HepG2 (cell line): Measurements from ENCODE around the gene MTHFD1L. TPM values are rescaled to one million over a fixed set of nuclear protein-coding genes. Genes with fewer than 3 reads are reported as not detected.

Experiments used
- ATAC-seq: fragments of 200-7000 bp; cut with Tn5 transposase; 3 replicates; pipeline ENCODE4 v1.9.1; 2020; ENCODE audit warnings: mild to moderate bottlenecking, moderate library complexity
- BruUV-seq: library from RNA; stranded (reverse); fragments of 400-500 nt; replicated peaks from 2 replicates; lab custom pipeline; 2021; lab: Mats Ljungman, UMichigan
- CTCF ChIA-PET: fragments of 300-600 bp; formaldehyde crosslinking; extraction: SDS; loops from one replicate; lab custom pipeline; 2021; ENCODE audit warnings: low total read pairs, inconsistent platforms, low intra/inter-chr PET ratio; lab: Yijun Ruan, JAX
- POLR2A ChIA-PET: fragments of 350-600 bp; sonication (Branson Sonifier 250); formaldehyde crosslinking; loops from one replicate; lab custom pipeline; 2020; ENCODE audit warnings: antibody characterized with exemption, inconsistent platforms; lab: Yijun Ruan, JAX
- DNase-seq: peaks from one replicate; pipeline ENCODE4 v3.0.0-alpha.2; 2015; ENCODE audit warnings: low spot score
- FAIRE-seq: peaks from 3 replicates; lab custom pipeline; 2011; peaks lifted over from hg19 to GRCh38; lab: Jason Lieb, UNC
- H2AFZ ChIP-seq: one replicate; pipeline ENCODE4 v1.6.1; 2011; ENCODE audit warnings: low read length, inconsistent platforms
- H3K27ac ChIP-seq: fragments of 300-600 bp; 3 replicates; pipeline ENCODE4 v1.8.0; 2011; ENCODE audit warnings: mixed run types, mild to moderate bottlenecking, mixed read lengths, low read length, inconsistent platforms; ENCODE audit not compliant: insufficient read depth; ENCODE audit errors: extremely low read length
- H3K27me3 ChIP-seq, 2 experiments: fragments of 200-600 bp in 1 of 2; 2 replicates in 1 of 2; 3 replicates in 1 of 2; pipeline versions ENCODE4 v1.6.0 to v1.8.0; 2011; ENCODE audit warnings: low read length in 2 of 2, mild to moderate bottlenecking in 2 of 2, moderate library complexity in 2 of 2, inconsistent platforms in 1 of 2; ENCODE audit not compliant: insufficient read depth in 2 of 2, control insufficient read depth in 1 of 2
- H3K36me3 ChIP-seq, 2 experiments: fragments of 200-600 bp in 1 of 2; replicated peaks in 1 of 2; 2 replicates in 1 of 2; 3 replicates in 1 of 2; pipeline versions ENCODE4 v1.5.1 to v1.8.0; 2011; ENCODE audit warnings: low read length in 2 of 2, inconsistent platforms in 1 of 2; ENCODE audit not compliant: insufficient read depth in 2 of 2, control insufficient read depth in 1 of 2
- H3K4me1 ChIP-seq: 2 replicates; pipeline ENCODE4 v1.5.1; 2012; ENCODE audit warnings: low read length, inconsistent platforms; ENCODE audit not compliant: insufficient read depth
- H3K4me2 ChIP-seq: 2 replicates; pipeline ENCODE4 v1.6.0; 2011; ENCODE audit warnings: low read depth, low read length, inconsistent platforms
- H3K4me3 ChIP-seq, 3 experiments: fragments of 200-600 bp in 1 of 3; sonication (generic), shearing (Covaris generic) in 1 of 3; replicated peaks in 1 of 3; 2 replicates each; pipeline ENCODE4 v1.5.1; 2011 to 2016; ENCODE audit warnings: low read length in 3 of 3, inconsistent platforms in 2 of 3, low read depth in 2 of 3, mild to moderate bottlenecking in 2 of 3, control low read depth in 1 of 3, mixed read lengths in 1 of 3; ENCODE audit not compliant: insufficient read depth in 1 of 3
- H3K79me2 ChIP-seq: one replicate; pipeline ENCODE4 v1.6.1; 2011; ENCODE audit warnings: low read length, inconsistent platforms; ENCODE audit not compliant: insufficient read depth
- H3K9ac ChIP-seq: 2 replicates; pipeline ENCODE4 v1.6.0; 2011; ENCODE audit warnings: mild to moderate bottlenecking, low read depth, low read length, inconsistent platforms; ENCODE audit not compliant: insufficient read depth
- H3K9me3 ChIP-seq: 2 replicates; pipeline ENCODE4 v1.5.1; 2012; ENCODE audit warnings: mild to moderate bottlenecking, low read length
- H4K20me1 ChIP-seq: 2 replicates; pipeline ENCODE4 v1.6.0; 2011; ENCODE audit warnings: inconsistent platforms, mild to moderate bottlenecking, low read length, moderate library complexity; ENCODE audit not compliant: insufficient read depth
- CBX1 ChIP-seq: IDR thresholded peaks from one replicate; pipeline ENCODE4 v1.6.1; 2016; ENCODE audit warnings: antibody characterized with exemption, low read depth
- CC2D1A ChIP-seq: sonication (generic); formaldehyde crosslinking; IDR thresholded peaks from 2 replicates; pipeline ENCODE4 v1.8.1; 2023; ENCODE audit warnings: mild to moderate bottlenecking, missing genetic modification reagents
- DDIT3 ChIP-seq: sonication (generic); formaldehyde crosslinking; IDR thresholded peaks from 2 replicates; pipeline ENCODE4 v1.4.0; 2020; ENCODE audit warnings: mild to moderate bottlenecking, missing genetic modification reagents
- ETV5 ChIP-seq: IDR thresholded peaks from 2 replicates; pipeline ENCODE4 v1.6.1; 2018; ENCODE audit warnings: missing biosample characterization, missing genetic modification reagents, inconsistent platforms, borderline replicate concordance
- MBD4 ChIP-seq: IDR thresholded peaks from 2 replicates; pipeline ENCODE4 v1.6.1; 2012; ENCODE audit warnings: low read length, inconsistent platforms, borderline replicate concordance
- NR1H2 ChIP-seq: sonication (generic); formaldehyde crosslinking; IDR thresholded peaks from 2 replicates; pipeline ENCODE4 v1.8.1; 2022; ENCODE audit warnings: low read depth, missing genetic modification reagents, borderline replicate concordance
- NR3C1 ChIP-seq: sonication (generic); formaldehyde crosslinking; IDR thresholded peaks from 2 replicates; pipeline ENCODE4 v1.4.0; 2020; ENCODE audit warnings: missing genetic modification reagents
- PREB ChIP-seq: sonication (generic); formaldehyde crosslinking; IDR thresholded peaks from 2 replicates; pipeline ENCODE4 v1.4.0; 2020; ENCODE audit warnings: missing genetic modification reagents
- THYN1 ChIP-seq: sonication (generic); formaldehyde crosslinking; IDR thresholded peaks from 2 replicates; pipeline ENCODE4 v1.8.1; 2023; ENCODE audit warnings: low read depth, mild to moderate bottlenecking, moderate library complexity, missing genetic modification reagents, borderline replicate concordance
- ZNF558 ChIP-seq: sonication (generic); formaldehyde crosslinking; IDR thresholded peaks from 2 replicates; pipeline ENCODE4 v1.9.0; 2022; ENCODE audit warnings: mild to moderate bottlenecking, missing genetic modification reagents, borderline replicate concordance
- ZSCAN5A ChIP-seq: sonication (generic); formaldehyde crosslinking; IDR thresholded peaks from 2 replicates; pipeline ENCODE4 v1.8.0; 2022; ENCODE audit warnings: mild to moderate bottlenecking, missing genetic modification reagents, borderline replicate concordance
- WGBS: methylation state at CpG from one replicate; pipeline ENCODE4 v1.1.6; 2017; ENCODE audit warnings: low lambda C conversion rate; 5-methylcytosine and 5-hydroxymethylcytosine counted together
- in situ Hi-C: cut with HindIII; loops from 2 replicates; pipeline ENCODE4 v1.10.0; 2017; ENCODE audit warnings: low pct_unique_long_range_greater_than_20kb; ENCODE audit not compliant: extremely low pct_ligation_motif_present
- intact Hi-C: fragments of 100-400 bp; cut with micrococcal nuclease; formaldehyde crosslinking; loops from one replicate; pipeline ENCODE4 v1.10.0; 2022; ENCODE audit not compliant: unreplicated experiment
- polyA plus RNA-seq, 8 experiments: library from polyadenylated mRNA; depleted of rRNA in 3 of 8; stranded (reverse) in 7 of 8; unstranded in 1 of 8; fragments of >200 nt; fragmentation: Illumina TruSeq in 4 of 8; extraction: Trizol in 4 of 8; gene quantifications; 2 replicates each; pipeline versions ENCODE4 v1.2.1 to v1.2.3, GENCODE V29; 2011 to 2016; ENCODE audit warnings: low read depth in 4 of 8, missing spikeins in 1 of 8, mixed read lengths in 1 of 8; ENCODE audit not compliant: insufficient read depth in 1 of 8
- total RNA-seq, 5 experiments: library from RNA; depleted of rRNA; stranded (reverse); fragments of >200 nt; fragmentation: Illumina TruSeq; extraction: Trizol; gene quantifications; 2 replicates each; pipeline ENCODE4 v1.2.3, GENCODE V29; 2016; ENCODE audit warnings: low read depth in 1 of 5

The MTHFD1L gene
- total and polyA plus RNA-seq, 2 of the 13 experiments (the other 11 are each of a cell fraction or from before 2014, with no cell fraction given): 24.0 to 39.6 TPM

- TF ChIP-seq NR1H2 (CRISPR knock-in tag) (no peak), ETV5 (CRISPR knock-in tag) (no peak), PREB (CRISPR knock-in tag) (no peak), DDIT3 (CRISPR knock-in tag) (no peak), ZSCAN5A (CRISPR knock-in tag) (no peak), THYN1 (CRISPR knock-in tag) (no peak)
Measured at GRCh38 chr6:150978624-150979023, 113.1 kb downstream of the MTHFD1L start (continued).

- FAIRE-seq: no peak
- intact Hi-C loops (no loop called here), in situ Hi-C loops (no loop called here)
- POLR2A ChIA-PET: no interaction called here
- Histone ChIP-seq H3K4me1 (no peaks in the 10 kb centered on the region), H3K9me3 (no peaks in the 10 kb centered on the region), H3K9ac (no peak overlapping the region), H3K79me2 (no peaks in the 10 kb centered on the region), H3K4me2 (no peak overlapping the region), H3K27ac (no peak overlapping the region), H3K27me3 (no peaks in the 10 kb centered on the region), H3K36me3 (peaks cover 12 to 51% of the 10 kb centered on the region in 2 experiments; a peak in 4 of 5 replicates), H4K20me1 (no peaks in the 10 kb centered on the region), H3K4me3 (no peak overlapping the region), H2AFZ (no peak overlapping the region)
- WGBS: 96% methylated on average over 6 of the region's 6 CpGs
- no peak for ATAC-seq
- BruUV-seq: no TSS peak
- TF ChIP-seq MBD4: no peak
- no peak for TF ChIP-seq ZNF558 (CRISPR knock-in tag)
- TF ChIP-seq NR3C1 (CRISPR knock-in tag): no peak
- no peak for TF ChIP-seq CC2D1A (CRISPR knock-in tag)
- TF ChIP-seq CBX1: no peak
- DNase-seq: no peak
- CTCF ChIA-PET: no interaction called here
Measured at GRCh38 chr6:150979826-150980350, 114.4 kb downstream of the MTHFD1L start.
